Esophagus muscularis mucosa (tissue), 4 donors: Measurements from ENCODE around the gene GRM5.

Experiments used
- EP300 ChIP-seq: sonication (generic); formaldehyde crosslinking; IDR thresholded peaks from one replicate; pipeline ENCODE4 v1.6.1; 2017; ENCODE audit warnings: antibody characterized with exemption
- POLR2AphosphoS5 ChIP-seq, 2 donors: sonication (generic); formaldehyde crosslinking; IDR thresholded peaks; one replicate each; pipeline ENCODE4 v1.6.1; 2017; ENCODE audit warnings: antibody characterized with exemption in 2 of 2
- TF ChIP-seq, protein P1 (sequence below), 3 experiments: fragments of 200-600 bp in 2 of 3; fragments of 450-650 bp in 1 of 3; sonication (generic) in 2 of 3; IDR thresholded peaks; one replicate each; pipeline ENCODE4 v1.5.1; 2017 to 2019; ENCODE audit warnings: antibody characterized with exemption in 3 of 3, mild to moderate bottlenecking in 2 of 3, moderate library complexity in 1 of 3

DNA sequence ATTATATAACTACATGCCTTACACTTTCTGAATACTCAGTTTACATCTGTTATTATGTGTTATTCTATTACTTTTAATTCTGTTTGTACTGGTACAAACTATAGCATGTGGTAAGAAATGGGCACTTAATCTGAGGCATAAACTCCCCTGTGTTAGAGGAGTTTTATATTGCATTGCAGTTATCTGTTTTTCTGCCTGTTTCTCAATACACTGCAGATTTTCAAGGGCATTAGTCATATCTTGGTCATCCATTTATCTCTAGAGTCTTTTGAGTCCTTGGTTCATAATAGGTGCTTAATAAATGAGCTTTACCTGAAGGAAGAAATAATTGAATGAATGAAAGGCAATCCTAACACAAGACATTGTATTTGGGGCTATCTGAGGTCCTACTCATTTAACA is 545.4 kb downstream of the GRM5 start:
- TF ChIP-seq POLR2AphosphoS5 (IDR thresholded peaks at IDR 0.05): no peak
- TF ChIP-seq, protein P1, sequence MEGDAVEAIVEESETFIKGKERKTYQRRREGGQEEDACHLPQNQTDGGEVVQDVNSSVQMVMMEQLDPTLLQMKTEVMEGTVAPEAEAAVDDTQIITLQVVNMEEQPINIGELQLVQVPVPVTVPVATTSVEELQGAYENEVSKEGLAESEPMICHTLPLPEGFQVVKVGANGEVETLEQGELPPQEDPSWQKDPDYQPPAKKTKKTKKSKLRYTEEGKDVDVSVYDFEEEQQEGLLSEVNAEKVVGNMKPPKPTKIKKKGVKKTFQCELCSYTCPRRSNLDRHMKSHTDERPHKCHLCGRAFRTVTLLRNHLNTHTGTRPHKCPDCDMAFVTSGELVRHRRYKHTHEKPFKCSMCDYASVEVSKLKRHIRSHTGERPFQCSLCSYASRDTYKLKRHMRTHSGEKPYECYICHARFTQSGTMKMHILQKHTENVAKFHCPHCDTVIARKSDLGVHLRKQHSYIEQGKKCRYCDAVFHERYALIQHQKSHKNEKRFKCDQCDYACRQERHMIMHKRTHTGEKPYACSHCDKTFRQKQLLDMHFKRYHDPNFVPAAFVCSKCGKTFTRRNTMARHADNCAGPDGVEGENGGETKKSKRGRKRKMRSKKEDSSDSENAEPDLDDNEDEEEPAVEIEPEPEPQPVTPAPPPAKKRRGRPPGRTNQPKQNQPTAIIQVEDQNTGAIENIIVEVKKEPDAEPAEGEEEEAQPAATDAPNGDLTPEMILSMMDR (IDR thresholded peaks at IDR 0.05): no peak
- TF ChIP-seq EP300: no peak
